Large intestine (tissue), 3 donors: ENCODE data around the gene GLRA3. TPM values are rescaled to one million over a fixed set of nuclear protein-coding genes. Genes with fewer than 3 reads are reported as not detected.
"Not testable (repeated sequence)": the region's sequence is repeated elsewhere in the genome, so short reads cannot be mapped to it uniquely, and the experiment has no call there.

Experiments used
- DNase-seq, 2 donors: peaks; one replicate each; pipeline versions ENCODE4 v3.0.0 to v3.0.0-alpha.2; 2013
- H3K27ac ChIP-seq: one replicate; pipeline ENCODE4 v1.5.1; 2013; ENCODE audit warnings: low read length
- H3K27me3 ChIP-seq: 2 replicates; pipeline ENCODE4 v1.6.1; 2013; ENCODE audit warnings: low read length; ENCODE audit not compliant: control insufficient read depth, insufficient read depth
- H3K36me3 ChIP-seq: 2 replicates; pipeline ENCODE4 v1.6.1; 2013; ENCODE audit warnings: low read length; ENCODE audit not compliant: control insufficient read depth, insufficient read depth
- H3K4me1 ChIP-seq: one replicate; pipeline ENCODE4 v1.6.1; 2013; ENCODE audit warnings: low read length; ENCODE audit not compliant: control insufficient read depth, insufficient read depth
- H3K4me3 ChIP-seq: one replicate; pipeline ENCODE4 v1.5.1; 2013; ENCODE audit warnings: low read length
- H3K9me3 ChIP-seq: one replicate; pipeline ENCODE4 v1.6.1; 2013; ENCODE audit warnings: mild to moderate bottlenecking, low read depth, low read length, moderate library complexity; ENCODE audit not compliant: control insufficient read depth
- WGBS: methylation state at CpG from one replicate; pipeline ENCODE4 v1.1.5; 2013; ENCODE audit warnings: low lambda C conversion rate; ENCODE audit not compliant: insufficient coverage; 5-methylcytosine and 5-hydroxymethylcytosine counted together
- polyA plus RNA-seq: library from polyadenylated mRNA; unstranded; fragments of 120-200 nt; gene quantifications from one replicate; pipeline ENCODE4 v1.2.1, GENCODE V29; 2013

GLRA3 gene
- polyA plus RNA-seq, 1 donor = 1.0 TPM

- Histone ChIP-seq H3K4me1 (no peaks in the 10 kb centered on the region), H3K27me3 (no peaks in the 10 kb centered on the region), H3K27ac (no peak overlapping the region), H3K36me3 (no peaks in the 10 kb centered on the region), H3K4me3 (no peak overlapping the region), H3K9me3 (no peaks in the 10 kb centered on the region)
- DNase-seq = no peak
- no CpG with 5 or more reads among the region's 2 CpGs for WGBS
Observed at GRCh38 chr4:174813292-174813691, 15.8 kb downstream of the GLRA3 start.

- no peak for DNase-seq
- Histone ChIP-seq H3K9me3 (no peaks in the 10 kb centered on the region), H3K36me3 (no peaks in the 10 kb centered on the region), H3K4me1 (no peaks in the 10 kb centered on the region), H3K4me3 (no peak overlapping the region), H3K27ac (no peak overlapping the region), H3K27me3 (no peaks in the 10 kb centered on the region)
- no CpG with 5 or more reads among the region's 2 CpGs for WGBS
Observed at GRCh38 chr4:174810834-174811233, 18.2 kb downstream of the GLRA3 start.

GRCh38 chr4:174808836-174809235 is 20.2 kb downstream of the GLRA3 start:
- Histone ChIP-seq H3K9me3 (no peaks in the 10 kb centered on the region), H3K27ac (no peak overlapping the region), H3K4me3 (no peak overlapping the region), H3K36me3 (no peaks in the 10 kb centered on the region), H3K4me1 (no peaks in the 10 kb centered on the region), H3K27me3 (no peaks in the 10 kb centered on the region)
- DNase-seq = no peak
- 90% methylated on average over 2 of the region's 5 CpGs for WGBS

GRCh38 chr4:174808119-174808518 is 20.9 kb downstream of the GLRA3 start:
- H3K36me3 ChIP-seq = no peaks in the 10 kb centered on the region
- WGBS = 100% methylated on average over 2 of the region's 2 CpGs
- no peaks in the 10 kb centered on the region for H3K4me1 ChIP-seq
- H3K4me3 ChIP-seq = no peak overlapping the region
- H3K27ac ChIP-seq = no peak overlapping the region
- no peaks in the 10 kb centered on the region for H3K27me3 ChIP-seq
- H3K9me3 ChIP-seq = no peaks in the 10 kb centered on the region
- no peak for DNase-seq

- Histone ChIP-seq H3K36me3 (no peaks in the 10 kb centered on the region), H3K4me1 (no peaks in the 10 kb centered on the region), H3K9me3 (no peaks in the 10 kb centered on the region), H3K27ac (no peak overlapping the region), H3K27me3 (no peaks in the 10 kb centered on the region), H3K4me3 (no peak overlapping the region)
- no CpG with 5 or more reads among the region's 1 CpG for WGBS
- DNase-seq = no peak
Observed at GRCh38 chr4:174805746-174806145, 23.3 kb downstream of the GLRA3 start.

GRCh38 chr4:174794543-174795094 is 34.4 kb downstream of the GLRA3 start:
- no peak overlapping the region for H3K27ac ChIP-seq
- H3K9me3 ChIP-seq = no peaks in the 10 kb centered on the region
- no peak overlapping the region for H3K4me3 ChIP-seq
- no peak for DNase-seq
- no peaks in the 10 kb centered on the region for H3K27me3 ChIP-seq
- no peaks in the 10 kb centered on the region for H3K4me1 ChIP-seq
- 58% methylated on average over 2 of the region's 3 CpGs for WGBS
- no peaks in the 10 kb centered on the region for H3K36me3 ChIP-seq

GRCh38 chr4:174789657-174790056 is 39.4 kb downstream of the GLRA3 start:
- no peaks in the 10 kb centered on the region for H3K4me1 ChIP-seq
- no peak overlapping the region for H3K27ac ChIP-seq
- no peak overlapping the region for H3K4me3 ChIP-seq
- no peak for DNase-seq
- H3K36me3 ChIP-seq = no peaks in the 10 kb centered on the region
- H3K27me3 ChIP-seq = no peaks in the 10 kb centered on the region
- no peaks in the 10 kb centered on the region for H3K9me3 ChIP-seq

- no CpG with 5 or more reads among the region's 28 CpGs for WGBS
- not testable (repeated sequence) for H3K36me3 ChIP-seq, H3K4me3 ChIP-seq
Observed at GRCh38 chr4:174778274-174778986, 50.6 kb downstream of the GLRA3 start.

GRCh38 chr4:174775366-174775765 is 53.7 kb downstream of the GLRA3 start:
- no peaks in the 10 kb centered on the region for H3K9me3 ChIP-seq
- H3K27me3 ChIP-seq = no peaks in the 10 kb centered on the region
- no peaks in the 10 kb centered on the region for H3K36me3 ChIP-seq
- DNase-seq = no peak
- no peak overlapping the region for H3K27ac ChIP-seq
- no peak overlapping the region for H3K4me3 ChIP-seq
- WGBS = 14% methylated on average over 1 of the region's 1 CpG
- no peaks in the 10 kb centered on the region for H3K4me1 ChIP-seq

More at GRCh38 chr4:174778274-174778986, 50.6 kb downstream of the GLRA3 start:
- H3K27ac ChIP-seq, DNase-seq, H3K9me3 ChIP-seq, H3K27me3 ChIP-seq, H3K4me1 ChIP-seq: not testable (repeated sequence)

- Histone ChIP-seq H3K4me3 (no peak overlapping the region), H3K36me3 (no peaks in the 10 kb centered on the region), H3K27me3 (no peaks in the 10 kb centered on the region), H3K27ac (no peak overlapping the region), H3K9me3 (no peaks in the 10 kb centered on the region), H3K4me1 (no peaks in the 10 kb centered on the region)
- DNase-seq = peak; percentile 4 to 15
- 69% methylated on average over 7 of the region's 7 CpGs for WGBS
Observed at GRCh38 chr4:174764105-174764729, 64.8 kb downstream of the GLRA3 start.
